ENCODE measurements around the gene TP53INP2.

DNA sequence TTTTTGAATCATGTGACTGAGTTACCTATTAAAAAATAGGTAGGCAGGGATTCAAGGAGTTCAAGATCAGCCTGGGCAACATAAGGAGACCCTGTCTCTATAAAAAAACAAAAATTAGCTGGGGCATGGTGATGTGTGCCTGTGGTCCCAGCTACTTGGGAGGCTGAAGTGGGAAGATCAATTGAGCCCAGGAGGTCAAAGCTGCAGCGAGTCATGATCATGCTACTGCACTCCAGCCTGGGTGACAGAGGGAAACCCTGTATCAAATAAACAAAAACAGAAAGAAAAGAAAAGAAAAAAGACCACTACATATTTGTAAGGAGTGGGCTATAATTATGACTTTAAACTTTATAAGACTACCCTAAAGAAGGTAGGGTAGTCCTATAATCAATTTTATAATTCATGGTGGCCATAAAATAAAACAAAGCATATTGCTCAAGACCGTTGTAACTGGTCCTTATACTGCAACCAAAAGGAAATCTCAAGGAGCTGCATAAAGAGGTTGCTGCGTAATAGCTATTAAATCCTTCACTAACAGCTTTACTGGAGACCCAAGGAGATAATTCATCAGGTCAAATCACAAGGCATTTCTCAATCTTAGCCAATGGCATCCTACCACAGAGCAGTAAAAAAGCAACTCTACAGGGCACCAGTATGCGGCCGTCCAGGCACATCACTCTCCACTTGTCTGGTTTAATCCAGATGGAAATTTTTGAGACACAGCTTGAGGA is 40.8 kb upstream of the TP53INP2 start:
- TF ChIP-seq POLR2A (IDR thresholded peaks at IDR 0.05) (no peak), CTCF (IDR thresholded peaks at IDR 0.05) (no peak)
